ENCODE results near the gene LCN9. TPM values are rescaled to one million over a fixed set of nuclear protein-coding genes. Genes with fewer than 3 reads are reported as not detected.

LCN9 gene
- polyA plus RNA-seq, 1 donor (not counting 4 experiments of a cell fraction or from before 2014, with no cell fraction given): not detected

DNA sequence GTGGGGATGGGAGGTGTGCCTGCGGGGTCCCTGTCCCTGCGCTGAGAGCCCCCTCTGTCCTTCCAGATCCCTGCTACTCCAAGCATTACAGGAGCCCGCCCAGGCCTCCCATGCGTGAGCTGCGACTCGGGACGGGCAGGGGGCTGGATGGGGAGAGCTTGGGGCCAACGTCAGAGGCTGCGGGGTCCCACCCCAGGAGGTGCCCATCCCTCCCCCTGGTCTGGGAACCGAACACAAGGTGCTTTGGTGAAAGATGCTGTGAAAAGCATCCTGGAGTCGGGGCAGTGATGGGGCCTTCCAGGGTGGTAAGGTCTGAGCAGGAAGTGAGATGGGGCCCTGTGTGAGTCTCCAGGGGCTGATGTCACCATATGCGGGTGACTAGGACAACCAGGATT, 2.7 kb downstream of the LCN9 start:
- Histone ChIP-seq H3K9ac (ENCODE audit: control insufficient read depth, extremely low read depth, insufficient read depth, low read length) (no peak overlapping the region), H3K4me3 (ENCODE audit: control insufficient read depth in 2 of 3, extremely low read depth in 1 of 3, insufficient read depth in 2 of 3, low read depth in 1 of 3, low read length in 3 of 3) (no peak overlapping the region), H3K9me1 (ENCODE audit: control insufficient read depth, extremely low read depth, insufficient read depth, low read length) (no peaks in the 10 kb centered on the region), H3K27me3 (ENCODE audit: control insufficient read depth, extremely low read depth, insufficient read depth, low read length) (no peaks in the 10 kb centered on the region), H3K36me3 (ENCODE audit: control insufficient read depth in 2 of 2, extremely low read depth in 1 of 2, insufficient read depth in 2 of 2, low read length in 2 of 2) (no peaks in the 10 kb centered on the region), H3K4me2 (ENCODE audit: control insufficient read depth, extremely low read depth, insufficient read depth, low read depth, low read length) (no peak overlapping the region), H3K4me1 (ENCODE audit: control insufficient read depth, extremely low read depth, insufficient read depth, low read length) (no peaks in the 10 kb centered on the region), H3K27ac (ENCODE audit: control insufficient read depth, insufficient read depth, low read length) (no peak overlapping the region), H3K79me2 (ENCODE audit: control insufficient read depth, insufficient read depth, low read length) (no peaks in the 10 kb centered on the region), H3K9me3 (ENCODE audit: control insufficient read depth, low read depth, low read length) (no peaks in the 10 kb centered on the region), H4K20me1 (ENCODE audit: control insufficient read depth, extremely low read depth, insufficient read depth, low read length) (no peaks in the 10 kb centered on the region), H2AFZ (ENCODE audit: control insufficient read depth, low read length) (no peak overlapping the region)
- FAIRE-seq (no peak), DNase-seq (ENCODE audit: low read depth, low spot score) (no peak)
- TF ChIP-seq, protein P1, sequence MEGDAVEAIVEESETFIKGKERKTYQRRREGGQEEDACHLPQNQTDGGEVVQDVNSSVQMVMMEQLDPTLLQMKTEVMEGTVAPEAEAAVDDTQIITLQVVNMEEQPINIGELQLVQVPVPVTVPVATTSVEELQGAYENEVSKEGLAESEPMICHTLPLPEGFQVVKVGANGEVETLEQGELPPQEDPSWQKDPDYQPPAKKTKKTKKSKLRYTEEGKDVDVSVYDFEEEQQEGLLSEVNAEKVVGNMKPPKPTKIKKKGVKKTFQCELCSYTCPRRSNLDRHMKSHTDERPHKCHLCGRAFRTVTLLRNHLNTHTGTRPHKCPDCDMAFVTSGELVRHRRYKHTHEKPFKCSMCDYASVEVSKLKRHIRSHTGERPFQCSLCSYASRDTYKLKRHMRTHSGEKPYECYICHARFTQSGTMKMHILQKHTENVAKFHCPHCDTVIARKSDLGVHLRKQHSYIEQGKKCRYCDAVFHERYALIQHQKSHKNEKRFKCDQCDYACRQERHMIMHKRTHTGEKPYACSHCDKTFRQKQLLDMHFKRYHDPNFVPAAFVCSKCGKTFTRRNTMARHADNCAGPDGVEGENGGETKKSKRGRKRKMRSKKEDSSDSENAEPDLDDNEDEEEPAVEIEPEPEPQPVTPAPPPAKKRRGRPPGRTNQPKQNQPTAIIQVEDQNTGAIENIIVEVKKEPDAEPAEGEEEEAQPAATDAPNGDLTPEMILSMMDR (optimal IDR thresholded peaks at IDR 0.05 in 1 of 3, IDR thresholded peaks at IDR 0.05 in 1 of 3, conservative IDR thresholded peaks at IDR 0.05 in 1 of 3; ENCODE audit: extremely low read depth in 1 of 3, insufficient read depth in 2 of 3, low read length in 3 of 3): no peak
- no peak for TF ChIP-seq EZH2 (IDR thresholded peaks at IDR 0.05; ENCODE audit: low read length)
- dilution Hi-C loops (cut with MboI; ENCODE audit: extremely low pct_ligation_motif_present, low sequenced_read_pairs): no loop called here

DNA sequence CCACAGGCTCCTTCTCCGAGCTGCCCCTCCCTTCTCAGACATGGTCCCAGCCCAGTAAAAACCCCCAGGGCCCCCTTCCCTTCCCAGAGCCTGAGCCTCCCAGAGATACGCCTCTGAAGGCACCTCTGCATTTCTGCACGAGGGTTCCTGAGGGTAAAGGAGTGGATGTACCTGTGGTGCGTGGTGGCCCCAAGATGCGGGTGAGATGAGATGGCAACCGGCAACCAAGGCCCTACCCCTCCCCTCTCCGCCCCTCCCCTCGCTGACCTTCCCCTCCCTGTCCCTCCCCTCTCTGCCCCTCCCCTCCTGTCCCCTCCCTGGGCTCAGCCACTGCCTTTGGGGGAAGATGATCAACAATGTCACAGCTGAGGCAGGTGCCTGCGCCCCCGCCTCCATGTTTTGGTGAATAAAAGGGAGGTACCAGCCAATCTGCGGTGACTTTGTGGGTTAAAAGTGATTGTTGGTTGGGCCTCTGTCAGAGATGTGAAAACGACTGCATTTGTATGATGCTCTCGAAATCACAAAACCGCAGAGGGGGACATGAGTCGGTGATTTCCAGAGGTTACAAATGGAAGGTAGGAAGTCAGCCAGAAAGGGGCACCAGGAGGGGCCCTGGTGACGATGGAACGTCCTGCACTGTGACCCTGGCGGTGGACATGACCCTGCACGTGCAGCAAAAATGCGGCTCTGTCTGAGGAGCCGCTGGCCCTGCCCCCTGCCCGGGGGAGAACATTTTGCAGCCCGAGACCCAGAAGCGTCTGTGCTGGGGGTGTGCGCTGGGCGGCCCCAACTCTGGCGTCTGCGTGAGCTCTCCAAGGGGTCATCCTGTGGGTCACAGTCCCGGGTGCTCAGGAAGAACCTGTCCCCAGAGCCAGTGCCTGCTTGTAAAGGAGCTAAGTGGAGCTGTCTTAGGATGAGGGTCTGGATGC, 3.7 kb downstream of the LCN9 start:
- H3K4me2 ChIP-seq (ENCODE audit: control insufficient read depth, extremely low read depth, insufficient read depth, low read depth, low read length): no peak overlapping the region
- H3K9me3 ChIP-seq (ENCODE audit: control insufficient read depth, low read depth, low read length): no peaks in the 10 kb centered on the region
- DNase-seq (ENCODE audit: low read depth, low spot score): no peak
- no peaks in the 10 kb centered on the region for H4K20me1 ChIP-seq (ENCODE audit: control insufficient read depth, extremely low read depth, insufficient read depth, low read length)
- no peaks in the 10 kb centered on the region for H3K79me2 ChIP-seq (ENCODE audit: control insufficient read depth, insufficient read depth, low read length)
- H3K9ac ChIP-seq (ENCODE audit: control insufficient read depth, extremely low read depth, insufficient read depth, low read length): no peak overlapping the region
- no peaks in the 10 kb centered on the region for H3K36me3 ChIP-seq (ENCODE audit: control insufficient read depth in 2 of 2, extremely low read depth in 1 of 2, insufficient read depth in 2 of 2, low read length in 2 of 2)
- H3K4me3 ChIP-seq (ENCODE audit: control insufficient read depth in 2 of 3, extremely low read depth in 1 of 3, insufficient read depth in 2 of 3, low read depth in 1 of 3, low read length in 3 of 3): no peak overlapping the region
- no peaks in the 10 kb centered on the region for H3K27me3 ChIP-seq (ENCODE audit: control insufficient read depth, extremely low read depth, insufficient read depth, low read length)
- dilution Hi-C loops (cut with MboI; ENCODE audit: extremely low pct_ligation_motif_present, low sequenced_read_pairs): no loop called here
- TF ChIP-seq, protein P1 (optimal IDR thresholded peaks at IDR 0.05 in 1 of 3, IDR thresholded peaks at IDR 0.05 in 1 of 3, conservative IDR thresholded peaks at IDR 0.05 in 1 of 3; ENCODE audit: extremely low read depth in 1 of 3, insufficient read depth in 2 of 3, low read length in 3 of 3): no peak
- TF ChIP-seq EZH2 (IDR thresholded peaks at IDR 0.05; ENCODE audit: low read length): no peak
- FAIRE-seq: no peak
- no peaks in the 10 kb centered on the region for H3K4me1 ChIP-seq (ENCODE audit: control insufficient read depth, extremely low read depth, insufficient read depth, low read length)
- no peak overlapping the region for H3K27ac ChIP-seq (ENCODE audit: control insufficient read depth, insufficient read depth, low read length)
- H3K9me1 ChIP-seq (ENCODE audit: control insufficient read depth, extremely low read depth, insufficient read depth, low read length): no peaks in the 10 kb centered on the region
- no peak overlapping the region for H2AFZ ChIP-seq (ENCODE audit: control insufficient read depth, low read length)
